Upper lobe of left lung (tissue), 4 donors: ENCODE measurements around the gene ACVR2B.

Experiments used
- POLR2A ChIP-seq, 4 donors: fragments of 450-650 bp; IDR thresholded peaks; one replicate each; pipeline ENCODE4 v1.5.1; 2016 to 2017; ENCODE audit warnings: antibody characterized with exemption in 4 of 4, mild to moderate bottlenecking in 2 of 4
- POLR2AphosphoS5 ChIP-seq, 2 donors: sonication (generic); formaldehyde crosslinking; IDR thresholded peaks; one replicate each; pipeline ENCODE4 v1.5.1; 2017; ENCODE audit warnings: antibody characterized with exemption in 2 of 2
- TF ChIP-seq, protein P1 (sequence below), 6 experiments: fragments of 450-650 bp in 4 of 6; fragments of 200-600 bp in 2 of 6; sonication (generic) in 2 of 6; IDR thresholded peaks; one replicate each; pipeline ENCODE4 v1.5.1; 2016 to 2019; ENCODE audit warnings: antibody characterized with exemption in 6 of 6

DNA sequence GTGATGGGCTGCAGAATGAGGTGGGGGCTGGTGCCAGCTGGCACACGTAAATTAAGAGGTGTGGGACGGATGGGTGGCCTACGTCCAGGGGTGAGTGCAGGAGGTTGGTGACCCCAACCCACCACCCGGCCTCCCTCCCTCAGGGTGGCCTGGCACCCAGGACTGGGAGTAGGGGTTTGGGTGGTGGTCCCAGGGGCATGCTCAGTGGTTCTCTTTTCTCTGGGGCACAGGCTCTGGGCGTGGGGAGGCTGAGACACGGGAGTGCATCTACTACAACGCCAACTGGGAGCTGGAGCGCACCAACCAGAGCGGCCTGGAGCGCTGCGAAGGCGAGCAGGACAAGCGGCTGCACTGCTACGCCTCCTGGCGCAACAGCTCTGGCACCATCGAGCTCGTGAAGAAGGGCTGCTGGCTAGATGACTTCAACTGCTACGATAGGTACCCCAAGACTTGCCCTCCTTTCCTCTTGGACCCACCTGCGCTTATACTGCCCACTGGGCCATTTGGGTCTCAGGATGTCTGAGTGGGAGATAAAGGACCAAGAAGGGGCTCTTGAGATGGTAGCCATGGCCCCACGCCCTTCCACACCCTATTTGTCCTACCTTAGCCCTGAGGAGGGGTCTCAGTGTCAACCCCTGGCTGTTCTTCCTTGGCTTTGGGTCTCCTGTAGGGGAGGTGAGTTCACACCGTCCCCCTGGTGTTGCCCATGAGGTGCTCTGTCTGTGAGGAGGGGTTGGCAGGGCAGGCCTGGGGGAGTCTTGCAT lies 23.5 kb downstream of the ACVR2B start:
- TF ChIP-seq, protein P1, sequence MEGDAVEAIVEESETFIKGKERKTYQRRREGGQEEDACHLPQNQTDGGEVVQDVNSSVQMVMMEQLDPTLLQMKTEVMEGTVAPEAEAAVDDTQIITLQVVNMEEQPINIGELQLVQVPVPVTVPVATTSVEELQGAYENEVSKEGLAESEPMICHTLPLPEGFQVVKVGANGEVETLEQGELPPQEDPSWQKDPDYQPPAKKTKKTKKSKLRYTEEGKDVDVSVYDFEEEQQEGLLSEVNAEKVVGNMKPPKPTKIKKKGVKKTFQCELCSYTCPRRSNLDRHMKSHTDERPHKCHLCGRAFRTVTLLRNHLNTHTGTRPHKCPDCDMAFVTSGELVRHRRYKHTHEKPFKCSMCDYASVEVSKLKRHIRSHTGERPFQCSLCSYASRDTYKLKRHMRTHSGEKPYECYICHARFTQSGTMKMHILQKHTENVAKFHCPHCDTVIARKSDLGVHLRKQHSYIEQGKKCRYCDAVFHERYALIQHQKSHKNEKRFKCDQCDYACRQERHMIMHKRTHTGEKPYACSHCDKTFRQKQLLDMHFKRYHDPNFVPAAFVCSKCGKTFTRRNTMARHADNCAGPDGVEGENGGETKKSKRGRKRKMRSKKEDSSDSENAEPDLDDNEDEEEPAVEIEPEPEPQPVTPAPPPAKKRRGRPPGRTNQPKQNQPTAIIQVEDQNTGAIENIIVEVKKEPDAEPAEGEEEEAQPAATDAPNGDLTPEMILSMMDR (IDR thresholded peaks at IDR 0.05): no peak
- TF ChIP-seq POLR2A (IDR thresholded peaks at IDR 0.05) (no peak), POLR2AphosphoS5 (IDR thresholded peaks at IDR 0.05) (no peak)
